Gastroesophageal sphincter (tissue), 3 donors: ENCODE measurements around the gene MYLK3.

Experiments used
- CTCF ChIP-seq, 4 experiments: fragments of 200-600 bp in 2 of 4; fragments of 450-650 bp in 2 of 4; sonication (generic) in 1 of 4; IDR thresholded peaks; one replicate each; pipeline ENCODE4 v1.5.1; 2017 to 2019; ENCODE audit warnings: antibody characterized with exemption in 4 of 4, mild to moderate bottlenecking in 2 of 4, moderate library complexity in 2 of 4
- EP300 ChIP-seq: sonication (generic); formaldehyde crosslinking; IDR thresholded peaks from one replicate; pipeline ENCODE4 v1.6.1; 2017; ENCODE audit warnings: antibody characterized with exemption, mild to moderate bottlenecking
- POLR2A ChIP-seq, 2 donors: fragments of 450-650 bp; IDR thresholded peaks; one replicate each; pipeline ENCODE4 v1.6.1; 2017; ENCODE audit warnings: antibody characterized with exemption in 2 of 2, mild to moderate bottlenecking in 2 of 2, moderate library complexity in 1 of 2
- POLR2AphosphoS5 ChIP-seq: sonication (generic); formaldehyde crosslinking; IDR thresholded peaks from one replicate; pipeline ENCODE4 v1.6.1; 2017; ENCODE audit warnings: antibody characterized with exemption

- TF ChIP-seq POLR2A (IDR thresholded peaks at IDR 0.05), result no peak
- no peak for TF ChIP-seq CTCF (IDR thresholded peaks at IDR 0.05)
- TF ChIP-seq POLR2AphosphoS5, result no peak
- no peak for TF ChIP-seq EP300
Observed at GRCh38 chr16:46696957-46697356, 51.2 kb downstream of the MYLK3 start.
